HCT116 (cell line): ENCODE data around the gene ASB4. TPM values are rescaled to one million over a fixed set of nuclear protein-coding genes. Genes with fewer than 3 reads are reported as not detected.

Experiments used
- ATAC-seq: fragments of 200-7000 bp; cut with Tn5 transposase; 2 replicates; pipeline ENCODE4 v1.9.1; 2020; ENCODE audit warnings: mild to moderate bottlenecking, moderate library complexity
- BruUV-seq: library from RNA; stranded (reverse); fragments of 400-500 nt; replicated peaks from 2 replicates; lab custom pipeline; 2021; lab: Mats Ljungman, UMichigan
- CTCF ChIA-PET: fragments of 300-600 bp; sonication (Branson Sonifier 250); formaldehyde crosslinking; loops from one replicate; lab custom pipeline; 2021; ENCODE audit warnings: antibody characterized with exemption; lab: Charles Lee
- POLR2A ChIA-PET: fragments of 300-600, 350-600 bp; sonication (Branson Sonifier 250); formaldehyde crosslinking; loops from one replicate; lab custom pipeline; 2021; ENCODE audit warnings: antibody characterized with exemption; lab: Charles Lee
- RAD21 ChIA-PET, 2 experiments: fragments of 300-600 bp; sonication (Branson Sonifier 250); formaldehyde crosslinking; loops; one replicate each; lab custom pipeline; 2023; ENCODE audit warnings: low total read pairs in 2 of 2; ENCODE audit not compliant: uncharacterized antibody in 2 of 2, unreplicated experiment in 2 of 2, low non-redundant PET in 1 of 2; lab: Charles Lee
- DNase-seq: peaks from one replicate; pipeline ENCODE4 v3.0.0-alpha.2; 2010; ENCODE audit warnings: low read depth, low spot score
- H2AFZ ChIP-seq: fragments of 200-600 bp; shearing (Covaris generic), sonication (generic); 2 replicates; pipeline ENCODE4 v1.6.1; 2017; ENCODE audit warnings: low read depth, mixed run types, mixed read lengths, antibody characterized with exemption, low read length; ENCODE audit not compliant: poor library complexity, severe bottlenecking
- H3K27ac ChIP-seq: 2 replicates; pipeline ENCODE4 v1.5.1; 2012; ENCODE audit warnings: low read depth, low read length
- H3K27me3 ChIP-seq: fragments of 200-600 bp; sonication (generic); 2 replicates; pipeline ENCODE4 v1.6.1; 2016; ENCODE audit warnings: mixed run types, low read length, mixed read lengths; ENCODE audit not compliant: insufficient read depth
- H3K36me3 ChIP-seq, 2 experiments: fragments of 200-500 bp in 1 of 2; fragments of 200-600 bp in 1 of 2; sonication (Bioruptor generic) in 1 of 2; sonication (generic) in 1 of 2; 2 replicates each; pipeline versions ENCODE4 v1.5.1 to v1.6.1; 2014 to 2016; ENCODE audit warnings: low read length in 2 of 2, inconsistent platforms in 1 of 2, mixed read lengths in 1 of 2, mixed run types in 1 of 2; ENCODE audit not compliant: insufficient read depth in 2 of 2, control insufficient read depth in 1 of 2
- H3K4me1 ChIP-seq, 2 experiments: fragments of 200-600 bp in 1 of 2; sonication (generic) in 1 of 2; 2 replicates each; pipeline versions ENCODE4 v1.5.1 to v1.6.1; 2012 to 2017; ENCODE audit warnings: low read length in 2 of 2, inconsistent platforms in 1 of 2, mild to moderate bottlenecking in 1 of 2, mixed read lengths in 1 of 2, mixed run types in 1 of 2, moderate library complexity in 1 of 2; ENCODE audit not compliant: insufficient read depth in 2 of 2, control insufficient read depth in 1 of 2
- H3K4me2 ChIP-seq: fragments of 200-600 bp; sonication (generic); 2 replicates; pipeline ENCODE4 v1.6.1; 2017; ENCODE audit warnings: mixed run types, low read length, mixed read lengths
- H3K4me3 ChIP-seq, 2 experiments: fragments of 200-600 bp in 1 of 2; sonication (generic) in 1 of 2; replicated peaks in 1 of 2; 2 replicates each; pipeline ENCODE4 v1.5.1; 2011 to 2016; ENCODE audit warnings: low read length in 2 of 2, control low read depth in 1 of 2, low read depth in 1 of 2, mild to moderate bottlenecking in 1 of 2, mixed read lengths in 1 of 2, mixed run types in 1 of 2
- H3K79me2 ChIP-seq: fragments of 200-600 bp; sonication (generic); 2 replicates; pipeline ENCODE4 v1.6.1; 2017; ENCODE audit warnings: mild to moderate bottlenecking, mixed run types, low read length, moderate library complexity, mixed read lengths; ENCODE audit not compliant: insufficient read depth
- H3K9ac ChIP-seq: fragments of 200-600 bp; sonication (generic); 2 replicates; pipeline ENCODE4 v1.6.1; 2016; ENCODE audit warnings: low read length, mixed read lengths
- H3K9me2 ChIP-seq: fragments of 200-600 bp; sonication (generic), shearing (Covaris generic); 2 replicates; pipeline ENCODE4 v1.6.1; 2017; ENCODE audit warnings: mixed run types, mild to moderate bottlenecking, moderate library complexity; ENCODE audit not compliant: insufficient read depth
- H3K9me3 ChIP-seq, 2 experiments: fragments of 200-500 bp in 1 of 2; fragments of 200-600 bp in 1 of 2; sonication (Bioruptor generic) in 1 of 2; sonication (generic) in 1 of 2; 2 replicates each; pipeline ENCODE4 v1.6.1; 2014 to 2017; ENCODE audit warnings: low read length in 2 of 2, mixed read lengths in 2 of 2, inconsistent platforms in 1 of 2, low read depth in 1 of 2, mild to moderate bottlenecking in 1 of 2, mixed run types in 1 of 2, moderate library complexity in 1 of 2; ENCODE audit not compliant: control insufficient read depth in 1 of 2, insufficient read depth in 1 of 2
- H4K20me1 ChIP-seq: fragments of 200-600 bp; sonication (generic), shearing (Covaris generic); 2 replicates; pipeline ENCODE4 v1.6.1; 2017; ENCODE audit warnings: mixed run types, mild to moderate bottlenecking, moderate library complexity; ENCODE audit not compliant: insufficient read depth
- CEBPB ChIP-seq: IDR thresholded peaks from 2 replicates; pipeline ENCODE4 v1.6.1; 2012; ENCODE audit warnings: low read depth
- CTCF ChIP-seq, 3 experiments: fragments of 200-600 bp in 1 of 3; sonication (generic) in 1 of 3; IDR thresholded peaks in 2 of 3; conservative IDR thresholded peaks in 1 of 3; 2 replicates each; pipeline ENCODE4 v1.5.1; 2012 to 2017; ENCODE audit warnings: low read depth in 2 of 3, low read length in 2 of 3, antibody characterized with exemption in 1 of 3, borderline replicate concordance in 1 of 3, control low read depth in 1 of 3, mild to moderate bottlenecking in 1 of 3, mixed read lengths in 1 of 3, mixed run types in 1 of 3, moderate library complexity in 1 of 3; ENCODE audit not compliant: insufficient read depth in 1 of 3
- EGR1 ChIP-seq: IDR thresholded peaks from 2 replicates; pipeline ENCODE4 v1.6.1; 2012; ENCODE audit warnings: low read depth
- ELF1 ChIP-seq: IDR thresholded peaks from 2 replicates; pipeline ENCODE4 v1.6.1; 2012; ENCODE audit warnings: low read depth, borderline replicate concordance
- EZH2 ChIP-seq: fragments of 200-600 bp; sonication (generic); IDR thresholded peaks from 2 replicates; pipeline ENCODE4 v1.6.1; 2017; ENCODE audit warnings: antibody characterized with exemption, mixed run types
- FOSL1 ChIP-seq: IDR thresholded peaks from 2 replicates; pipeline ENCODE4 v1.6.1; 2012; ENCODE audit warnings: low read depth
- JUND ChIP-seq: IDR thresholded peaks from 2 replicates; pipeline ENCODE4 v1.6.1; 2012
- MAX ChIP-seq: IDR thresholded peaks from 2 replicates; pipeline ENCODE4 v1.6.1; 2012
- POLR2AphosphoS5 ChIP-seq: IDR thresholded peaks from 2 replicates; pipeline ENCODE4 v1.6.1; 2011; ENCODE audit warnings: mild to moderate bottlenecking, low read depth, low read length, moderate library complexity
- RAD21 ChIP-seq: IDR thresholded peaks from 2 replicates; pipeline ENCODE4 v1.6.1; 2012; ENCODE audit warnings: low read depth, mild to moderate bottlenecking
- REST ChIP-seq: IDR thresholded peaks from 2 replicates; pipeline ENCODE4 v1.6.1; 2012; ENCODE audit warnings: low read depth
- SIN3A ChIP-seq: IDR thresholded peaks from 2 replicates; pipeline ENCODE4 v1.6.1; 2012; ENCODE audit warnings: low read depth
- SRF ChIP-seq: IDR thresholded peaks from 2 replicates; pipeline ENCODE4 v1.6.1; 2012; ENCODE audit warnings: low read depth
- TCF7L2 ChIP-seq: IDR thresholded peaks from 2 replicates; pipeline ENCODE4 v1.7.0; 2011; ENCODE audit warnings: borderline replicate concordance, inconsistent platforms; ENCODE audit not compliant: insufficient read depth, insufficient read length; ENCODE audit errors: extremely low read depth
- ZFX ChIP-seq: fragments of 450-650 bp; IDR thresholded peaks from 2 replicates; pipeline ENCODE4 v1.6.1; 2017
- intact Hi-C: fragments of 100-400 bp; cut with micrococcal nuclease; formaldehyde crosslinking; loops from 2 replicates; pipeline ENCODE4 v1.10.0; 2022
- total RNA-seq: library from RNA; stranded (reverse); gene quantifications from one replicate; pipeline ENCODE4 v1.2.1, GENCODE V29; 2021; ENCODE audit not compliant: unreplicated experiment

The ASB4 gene
- total RNA-seq, 1 experiment from 2014 or later: 0.12 TPM

GRCh38 chr7:95476904-95477594, 8.7 kb upstream of the ASB4 start:
- H3K9me3 ChIP-seq: no peaks in the 10 kb centered on the region
- H3K9ac ChIP-seq: no peak overlapping the region
- no peak overlapping the region for H3K27ac ChIP-seq
- RAD21 ChIA-PET: interaction anchor here in 1 of 2 experiments (0.8 kb wide), 1 partner anchor 239 kb away, joined by 3 read pairs; no protein-coding TSS in a partner anchor
- no peak overlapping the region for H3K4me3 ChIP-seq
- H3K36me3 ChIP-seq: no peaks in the 10 kb centered on the region
- peak; percentile 72 for ATAC-seq
- H2AFZ ChIP-seq: peak overlapping the region; percentile 99
- DNase-seq: peak; percentile 62
- no peaks in the 10 kb centered on the region for H3K27me3 ChIP-seq
- CTCF ChIA-PET: interaction anchor here (0.7 to 4.9 kb wide), 20 partner anchors 10 to 1188 kb away, joined by 3 to 26 read pairs (median 5); partner anchors contain the start of genes COL1A2, PON2 and PON3
- TF ChIP-seq POLR2AphosphoS5 (no peak), EZH2 (no peak), TCF7L2 (no peak), ZFX (no peak), CTCF (IDR thresholded peaks at IDR 0.05 in 2 of 3, conservative IDR thresholded peaks at IDR 0.05 in 1 of 3; ENCODE audit: borderline replicate concordance in 1 of 3, insufficient read depth in 1 of 3, low read depth in 2 of 3, low read length in 2 of 3) (peak; percentile 58 to 80 (median 62); a peak in 5 of 6 replicates), EGR1 (no peak), REST (no peak), RAD21 (peak; percentile 82), MAX (no peak), ELF1 (peak; percentile 52), JUND (no peak), SRF (no peak), CEBPB (no peak), FOSL1 (no peak), SIN3A (no peak)
- peaks cover 0 to 6% of the 10 kb centered on the region in 2 experiments; a peak in 1 of 4 replicates for H3K4me1 ChIP-seq
- no peaks in the 10 kb centered on the region for H4K20me1 ChIP-seq
- H3K9me2 ChIP-seq: no peaks in the 10 kb centered on the region
- intact Hi-C loops: loop anchor here (2.0 to 10.0 kb wide), 3 partner anchors 822 to 1188 kb away; partner anchors contain the start of gene SGCE
- H3K79me2 ChIP-seq: no peaks in the 10 kb centered on the region
- POLR2A ChIA-PET: interaction anchor here (0.5 kb wide), 1 partner anchor 385 kb away, joined by 3 read pairs; no protein-coding TSS in a partner anchor
- peak overlapping the region; percentile 7; the same call in 1 of the 2 replicates for H3K4me2 ChIP-seq
- no TSS peak for BruUV-seq
